ENCODE measurements around the gene SLC30A10. TPM values are rescaled to one million over a fixed set of nuclear protein-coding genes. Genes with fewer than 3 reads are reported as not detected.

Gene SLC30A10
- total and polyA plus RNA-seq, 12 donors: 0.15 to 0.56 (median 0.23) TPM; not detected in 4

DNA sequence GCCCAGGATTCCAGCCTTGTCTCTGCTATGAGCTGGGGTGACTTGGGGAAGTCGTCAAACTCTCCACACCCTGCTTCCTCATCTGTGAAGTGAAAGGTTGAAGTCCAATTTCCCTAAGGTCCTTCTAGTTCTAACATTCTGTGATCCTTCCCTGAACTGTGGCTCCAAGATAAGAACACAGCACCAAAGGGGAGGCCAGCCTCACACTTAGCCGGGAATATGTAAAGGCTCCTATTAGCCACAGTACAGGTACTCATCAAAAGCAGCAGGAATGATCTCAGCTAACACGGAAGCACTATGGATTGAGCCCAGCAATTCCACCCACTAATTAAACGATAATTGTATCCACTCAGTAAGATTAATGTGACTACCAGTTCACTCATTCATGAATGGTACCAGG lies 4.0 kb downstream of the SLC30A10 start:
- ATAC-seq: no peak
- 85 to 90% methylated on average over 4 of the region's 4 CpGs for WGBS, 2 donors

DNA sequence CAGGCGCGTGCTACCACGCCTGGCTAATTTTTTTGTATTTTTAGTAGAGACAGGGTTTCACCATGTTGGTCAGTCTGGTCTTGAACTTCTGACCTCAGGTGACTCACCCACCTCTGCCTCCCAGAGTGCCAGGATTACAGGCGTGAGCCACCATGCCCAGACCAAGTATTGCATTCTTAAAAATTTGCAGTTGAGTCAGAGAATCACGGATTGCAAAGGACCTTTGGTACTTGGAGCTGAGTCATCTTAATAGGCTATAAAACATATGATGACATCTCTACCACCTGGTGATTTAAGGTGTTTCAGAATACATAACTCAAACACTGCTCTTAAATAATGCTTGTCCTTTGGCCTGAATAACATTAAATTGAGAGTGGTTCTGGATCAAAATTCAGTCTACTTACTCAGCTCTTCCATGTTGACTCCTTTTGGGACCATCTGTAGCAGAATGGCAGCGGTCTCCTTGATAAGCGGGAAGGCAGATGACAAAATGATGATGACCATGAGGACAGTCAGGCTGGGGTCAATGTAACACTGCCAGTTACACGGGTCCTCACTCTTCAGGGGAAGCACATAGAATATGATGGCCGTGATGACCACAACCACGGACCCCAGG lies 10.4 kb downstream of the SLC30A10 start:
- H3K36me3 ChIP-seq: no peaks in the 10 kb centered on the region
- H3K27me3 ChIP-seq: peaks cover 0 to 4% (median 0%) of the 10 kb centered on the region in 7 donors
- H3K9me3 ChIP-seq: no peaks in the 10 kb centered on the region
- H3K4me1 ChIP-seq: no peaks in the 10 kb centered on the region
- ATAC-seq (no peak), DNase-seq (no peak)
- no peak overlapping the region for H3K27ac ChIP-seq
- intact Hi-C loops (cut with DNase I): no loop called here
- no peak overlapping the region for H3K4me3 ChIP-seq
- TF ChIP-seq, protein P1, sequence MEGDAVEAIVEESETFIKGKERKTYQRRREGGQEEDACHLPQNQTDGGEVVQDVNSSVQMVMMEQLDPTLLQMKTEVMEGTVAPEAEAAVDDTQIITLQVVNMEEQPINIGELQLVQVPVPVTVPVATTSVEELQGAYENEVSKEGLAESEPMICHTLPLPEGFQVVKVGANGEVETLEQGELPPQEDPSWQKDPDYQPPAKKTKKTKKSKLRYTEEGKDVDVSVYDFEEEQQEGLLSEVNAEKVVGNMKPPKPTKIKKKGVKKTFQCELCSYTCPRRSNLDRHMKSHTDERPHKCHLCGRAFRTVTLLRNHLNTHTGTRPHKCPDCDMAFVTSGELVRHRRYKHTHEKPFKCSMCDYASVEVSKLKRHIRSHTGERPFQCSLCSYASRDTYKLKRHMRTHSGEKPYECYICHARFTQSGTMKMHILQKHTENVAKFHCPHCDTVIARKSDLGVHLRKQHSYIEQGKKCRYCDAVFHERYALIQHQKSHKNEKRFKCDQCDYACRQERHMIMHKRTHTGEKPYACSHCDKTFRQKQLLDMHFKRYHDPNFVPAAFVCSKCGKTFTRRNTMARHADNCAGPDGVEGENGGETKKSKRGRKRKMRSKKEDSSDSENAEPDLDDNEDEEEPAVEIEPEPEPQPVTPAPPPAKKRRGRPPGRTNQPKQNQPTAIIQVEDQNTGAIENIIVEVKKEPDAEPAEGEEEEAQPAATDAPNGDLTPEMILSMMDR (IDR thresholded peaks at IDR 0.05): no peak
- WGBS, 2 donors: 87 to 90% methylated on average over 10 of the region's 10 CpGs

More for the DNA sequence above, 4.0 kb downstream of the SLC30A10 start:
- H3K36me3 ChIP-seq: no peaks in the 10 kb centered on the region
- no peak for DNase-seq
- no peak overlapping the region for H3K4me3 ChIP-seq
- H3K4me1 ChIP-seq: peaks cover 0 to 15% (median 10%) of the 10 kb centered on the region in 9 donors
- intact Hi-C loops (cut with DNase I): no loop called here
- H3K27me3 ChIP-seq: peaks cover 0 to 38% (median 36%) of the 10 kb centered on the region in 7 donors
- TF ChIP-seq, protein P1 (IDR thresholded peaks at IDR 0.05): no peak
- no peaks in the 10 kb centered on the region for H3K9me3 ChIP-seq
- H3K27ac ChIP-seq: no peak overlapping the region

DNA sequence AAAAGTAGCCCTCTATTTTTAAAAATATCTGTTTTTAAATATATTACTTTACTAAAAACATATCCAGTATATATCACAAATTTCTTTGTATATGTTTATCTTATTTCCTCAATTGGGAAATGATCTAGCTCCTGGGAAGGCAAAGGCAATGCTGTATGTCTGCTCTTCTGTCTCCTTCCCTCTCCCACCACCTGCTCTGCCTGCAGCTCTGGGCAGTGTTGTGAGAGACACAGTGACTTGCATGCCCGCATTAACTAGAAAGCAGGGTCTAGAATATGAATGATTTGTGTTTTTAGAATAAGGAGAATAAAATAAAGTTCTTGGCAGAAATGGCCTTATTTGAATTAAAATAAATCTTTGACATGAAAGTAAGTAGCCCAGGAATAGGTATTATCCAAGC lies 11.1 kb downstream of the SLC30A10 start:
- Histone ChIP-seq H3K4me1 (no peaks in the 10 kb centered on the region), H3K4me3 (no peak overlapping the region), H3K9me3 (no peaks in the 10 kb centered on the region), H3K27me3 (peaks cover 0 to 4% (median 0%) of the 10 kb centered on the region in 7 donors), H3K27ac (no peak overlapping the region), H3K36me3 (no peaks in the 10 kb centered on the region)
- 93 to 96% methylated on average over 1 of the region's 1 CpG for WGBS, 2 donors
- no peak for DNase-seq
- ATAC-seq: no peak
- TF ChIP-seq, protein P1 (IDR thresholded peaks at IDR 0.05): no peak
- intact Hi-C loops (cut with DNase I): no loop called here

DNA sequence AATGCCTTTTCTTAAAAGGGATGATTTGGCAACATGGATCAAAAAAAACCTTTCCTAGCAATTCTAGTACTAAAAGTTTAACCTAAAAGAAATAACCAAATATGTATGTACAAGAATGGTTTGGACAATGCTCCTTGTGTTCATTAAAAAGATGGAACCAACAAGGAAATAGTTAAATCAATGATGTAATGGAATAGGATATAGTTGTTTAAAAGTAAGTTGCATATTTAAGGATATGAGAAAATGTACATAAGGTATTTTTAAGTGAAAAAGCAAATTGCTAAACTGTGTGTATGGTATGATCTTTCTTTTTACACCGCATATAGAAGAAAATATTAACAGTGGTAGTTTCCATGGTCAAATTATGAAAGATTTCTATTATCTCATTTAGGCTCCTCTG lies 12.1 kb downstream of the SLC30A10 start:
- DNase-seq: no peak
- H3K27ac ChIP-seq: no peak overlapping the region

More for the DNA sequence above, 12.1 kb downstream of the SLC30A10 start:
- Histone ChIP-seq H3K4me1 (no peaks in the 10 kb centered on the region), H3K9me3 (no peaks in the 10 kb centered on the region), H3K27me3 (peaks cover 0 to 4% (median 0%) of the 10 kb centered on the region in 7 donors), H3K4me3 (no peak overlapping the region), H3K36me3 (no peaks in the 10 kb centered on the region)
- intact Hi-C loops (cut with DNase I): no loop called here
- TF ChIP-seq, protein P1 (IDR thresholded peaks at IDR 0.05): no peak
- 90 to 94% methylated on average over 1 of the region's 1 CpG for WGBS, 2 donors
- no peak for ATAC-seq
